Ishikawa (cell line): ENCODE data around the gene FXN.

Experiments
- CEBPB ChIP-seq: IDR thresholded peaks from 2 replicates; pipeline ENCODE4 v1.6.1; 2012
- CREB1 ChIP-seq: IDR thresholded peaks from 2 replicates; pipeline ENCODE4 v1.6.1; 2012; ENCODE audit warnings: low read depth
- EGR1 ChIP-seq: IDR thresholded peaks from 2 replicates; pipeline ENCODE4 v1.6.1; 2012
- EP300 ChIP-seq: IDR thresholded peaks from 2 replicates; pipeline ENCODE4 v1.6.1; 2012; ENCODE audit warnings: borderline replicate concordance
- FOXM1 ChIP-seq: IDR thresholded peaks from 2 replicates; pipeline ENCODE4 v1.6.1; 2012; ENCODE audit warnings: low read depth, borderline replicate concordance
- MAX ChIP-seq: IDR thresholded peaks from 2 replicates; pipeline ENCODE4 v1.6.1; 2012
- NFIC ChIP-seq: IDR thresholded peaks from 2 replicates; pipeline ENCODE4 v1.6.1; 2012
- RAD21 ChIP-seq: IDR thresholded peaks from 2 replicates; pipeline ENCODE4 v1.6.1; 2012; ENCODE audit warnings: low read depth
- REST ChIP-seq: IDR thresholded peaks from 2 replicates; pipeline ENCODE4 v1.6.1; 2012; ENCODE audit warnings: low read depth, mild to moderate bottlenecking
- TAF1 ChIP-seq: IDR thresholded peaks from 2 replicates; pipeline ENCODE4 v1.6.1; 2012; ENCODE audit warnings: low read depth, mild to moderate bottlenecking
- TCF12 ChIP-seq: IDR thresholded peaks from 2 replicates; pipeline ENCODE4 v1.6.1; 2012; ENCODE audit warnings: low read depth
- TEAD4 ChIP-seq: IDR thresholded peaks from 2 replicates; pipeline ENCODE4 v1.6.1; 2012
- USF1 ChIP-seq: IDR thresholded peaks from 2 replicates; pipeline ENCODE4 v1.6.1; 2012
- YY1 ChIP-seq: IDR thresholded peaks from 2 replicates; pipeline ENCODE4 v1.6.1; 2012; ENCODE audit warnings: low read depth
- ZBTB7A ChIP-seq: IDR thresholded peaks from 2 replicates; pipeline ENCODE4 v1.6.1; 2012; ENCODE audit warnings: low read depth

FXN gene

GRCh38 chr9:69079186-69079585 is 43.6 kb downstream of the FXN start:
- TF ChIP-seq REST (no peak), ZBTB7A (no peak), MAX (no peak), EP300 (no peak), CEBPB (no peak), NFIC (no peak), TEAD4 (no peak), FOXM1 (no peak), YY1 (no peak), CREB1 (no peak), RAD21 (no peak), TAF1 (no peak), TCF12 (no peak), EGR1 (no peak), USF1 (no peak)

- TF ChIP-seq REST (no peak), RAD21 (no peak), YY1 (no peak), EGR1 (no peak), EP300 (no peak), NFIC (no peak), ZBTB7A (no peak), TEAD4 (no peak), MAX (no peak), CEBPB (no peak), TAF1 (no peak), CREB1 (no peak), USF1 (no peak), FOXM1 (no peak), TCF12 (no peak)
Measured at GRCh38 chr9:69081261-69081660, 45.7 kb downstream of the FXN start.

DNA sequence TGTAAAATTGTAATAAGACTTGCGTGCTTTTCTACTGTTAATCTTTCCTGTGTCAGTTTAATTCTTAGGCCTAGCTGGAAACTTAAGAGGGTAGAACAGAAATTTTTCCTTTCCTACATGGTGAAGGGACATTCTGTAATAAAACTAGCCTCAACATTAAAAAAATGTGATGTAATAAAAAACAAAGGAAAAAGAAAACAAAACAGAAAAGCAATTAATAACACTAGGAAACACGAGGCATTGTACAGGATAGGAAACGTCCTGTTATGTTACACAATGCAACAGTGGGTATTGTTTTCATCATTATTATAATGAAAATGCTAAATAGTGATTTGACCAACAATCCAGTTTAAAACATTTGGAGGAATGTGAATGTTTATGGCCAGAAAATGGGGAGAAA is 47.8 kb downstream of the FXN start:
- TF ChIP-seq EP300 (no peak), EGR1 (no peak), CEBPB (no peak), USF1 (no peak), FOXM1 (no peak), REST (no peak), ZBTB7A (no peak), RAD21 (no peak), MAX (no peak), TEAD4 (no peak), TAF1 (no peak), NFIC (no peak), TCF12 (no peak), YY1 (no peak), CREB1 (no peak)
